Measurements from ENCODE around the gene PRAMEF17.
"Not testable (repeated sequence)": the region's sequence is repeated elsewhere in the genome, so short reads cannot be mapped to it uniquely, and the experiment has no call there.

DNA sequence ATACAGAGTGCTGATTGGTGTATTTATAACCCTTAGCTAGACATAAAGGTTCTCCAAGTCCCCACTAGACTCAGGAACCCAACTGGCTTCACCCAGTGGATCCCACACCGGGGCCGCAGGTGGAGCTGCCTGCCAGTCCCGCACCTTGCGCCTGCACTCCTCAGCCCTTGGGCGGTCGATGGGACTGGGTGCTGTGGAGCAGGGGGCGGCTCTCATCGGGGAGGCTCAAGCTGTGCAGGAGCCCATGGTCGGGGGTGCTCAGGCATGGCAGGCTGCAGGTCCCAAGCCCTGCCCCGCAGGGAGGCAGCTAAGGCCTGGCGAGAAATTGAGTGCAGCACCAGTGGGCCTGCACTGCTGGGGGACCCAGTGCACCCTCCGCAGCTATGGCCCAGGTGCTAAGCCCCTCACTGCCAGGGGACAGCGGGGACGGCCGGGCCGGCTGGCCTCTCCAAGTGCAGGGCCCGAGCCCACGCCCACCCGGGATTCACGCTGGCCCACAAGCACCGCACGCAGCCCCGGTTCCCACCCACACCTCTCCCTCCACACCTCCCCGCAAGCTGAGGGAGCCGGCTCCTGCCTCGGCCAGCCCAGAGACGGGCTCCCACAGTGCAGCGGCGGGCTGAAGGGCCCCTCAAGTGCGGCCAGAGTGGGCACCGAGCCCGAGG lies 44.4 kb downstream of the PRAMEF17 start:
- TF ChIP-seq, protein P1, sequence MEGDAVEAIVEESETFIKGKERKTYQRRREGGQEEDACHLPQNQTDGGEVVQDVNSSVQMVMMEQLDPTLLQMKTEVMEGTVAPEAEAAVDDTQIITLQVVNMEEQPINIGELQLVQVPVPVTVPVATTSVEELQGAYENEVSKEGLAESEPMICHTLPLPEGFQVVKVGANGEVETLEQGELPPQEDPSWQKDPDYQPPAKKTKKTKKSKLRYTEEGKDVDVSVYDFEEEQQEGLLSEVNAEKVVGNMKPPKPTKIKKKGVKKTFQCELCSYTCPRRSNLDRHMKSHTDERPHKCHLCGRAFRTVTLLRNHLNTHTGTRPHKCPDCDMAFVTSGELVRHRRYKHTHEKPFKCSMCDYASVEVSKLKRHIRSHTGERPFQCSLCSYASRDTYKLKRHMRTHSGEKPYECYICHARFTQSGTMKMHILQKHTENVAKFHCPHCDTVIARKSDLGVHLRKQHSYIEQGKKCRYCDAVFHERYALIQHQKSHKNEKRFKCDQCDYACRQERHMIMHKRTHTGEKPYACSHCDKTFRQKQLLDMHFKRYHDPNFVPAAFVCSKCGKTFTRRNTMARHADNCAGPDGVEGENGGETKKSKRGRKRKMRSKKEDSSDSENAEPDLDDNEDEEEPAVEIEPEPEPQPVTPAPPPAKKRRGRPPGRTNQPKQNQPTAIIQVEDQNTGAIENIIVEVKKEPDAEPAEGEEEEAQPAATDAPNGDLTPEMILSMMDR (IDR thresholded peaks at IDR 0.05) = not testable (repeated sequence)
- not testable (repeated sequence) for TF ChIP-seq EP300, POLR2A (IDR thresholded peaks at IDR 0.05)

Data from tibial nerve (tissue), 4 donors.